NCI-H748 (cell line): ENCODE measurements around the gene ZBED4.

Source experiments
- DNase-seq: peaks from one replicate; lab custom pipeline; 2025; ENCODE audit not compliant: unreplicated experiment; lab: John Stamatoyannopoulos, UW

The ZBED4 gene

DNA sequence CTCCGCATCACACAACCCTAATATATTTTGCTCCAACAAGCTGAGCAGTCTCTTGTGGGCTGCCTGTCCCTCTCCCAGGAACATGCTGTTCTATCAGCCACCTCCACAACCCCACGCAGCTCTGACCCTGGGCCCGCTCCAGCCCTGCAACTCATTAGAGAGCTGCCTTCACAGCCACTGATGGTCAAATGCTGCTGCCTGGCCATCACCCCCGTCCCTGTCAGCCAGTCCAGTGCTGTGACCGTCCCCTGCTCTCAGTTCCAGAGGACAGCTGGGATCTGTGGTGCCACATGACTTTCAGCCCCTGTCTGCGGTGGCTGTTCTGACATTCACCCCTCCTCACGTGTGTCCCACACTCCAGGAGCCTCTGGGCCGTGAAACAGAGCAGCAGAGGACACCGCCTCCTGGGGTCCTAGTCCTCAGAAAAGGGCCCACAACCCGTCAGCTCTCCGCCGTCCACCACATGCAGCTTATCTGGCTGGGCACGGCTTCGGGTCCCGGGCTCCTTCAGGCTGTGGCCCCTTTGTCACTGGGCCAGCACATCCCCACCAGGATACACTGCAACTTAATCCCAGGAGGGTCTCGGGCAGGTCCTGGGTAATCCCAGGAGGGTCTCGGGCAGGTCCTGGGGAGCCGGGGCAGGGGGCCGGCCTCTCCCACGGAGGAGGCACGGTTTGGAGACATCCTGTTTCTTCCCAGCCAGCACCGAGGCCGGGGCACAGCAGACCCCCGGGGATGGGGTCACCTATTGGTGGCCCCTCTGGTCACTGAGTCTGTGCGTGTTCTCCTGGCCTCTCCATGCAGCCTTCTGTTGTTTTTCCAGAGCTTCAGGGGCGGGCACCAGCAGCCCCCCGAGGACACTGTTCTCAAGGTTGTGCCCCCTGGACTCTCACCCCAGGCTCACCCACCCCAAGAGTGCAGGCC, 79.9 kb downstream of the ZBED4 start:
- DNase-seq, result no peak

DNA sequence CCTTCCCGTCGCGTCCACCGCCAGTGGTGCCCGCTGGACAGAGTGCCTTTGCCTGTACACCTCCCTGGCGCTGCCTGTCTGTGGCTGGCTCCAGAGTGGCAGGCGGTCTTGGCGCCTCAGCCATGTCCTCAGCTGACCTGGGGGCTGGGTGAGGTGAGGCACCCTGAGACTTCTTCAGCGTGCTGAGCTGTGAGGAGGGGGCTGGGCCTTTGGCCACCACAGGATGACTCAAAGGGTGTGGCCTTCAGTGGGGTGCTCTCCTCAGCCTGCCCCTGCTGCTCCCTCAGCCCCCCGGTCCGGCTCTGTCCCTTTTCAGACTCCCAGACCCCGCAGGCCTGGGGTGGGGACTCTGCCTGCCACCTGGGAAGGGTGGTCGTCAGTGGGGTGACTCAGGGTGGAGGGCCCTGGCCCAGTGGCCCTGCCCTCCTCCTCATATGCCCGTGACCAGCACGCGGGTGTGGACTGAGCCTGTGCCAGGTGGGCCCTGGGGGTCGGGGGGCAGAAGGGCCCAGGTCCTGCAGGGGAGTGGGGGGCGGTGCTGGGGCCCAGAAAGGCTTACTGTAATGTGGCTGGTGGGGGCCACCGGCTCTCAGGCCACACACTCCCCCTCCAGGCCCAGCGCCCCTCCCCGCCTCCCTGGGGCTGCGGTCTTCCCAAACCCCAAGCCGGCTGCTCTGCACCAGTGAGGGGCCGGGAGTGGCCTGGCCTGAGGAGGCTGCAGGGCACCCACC, 80.7 kb downstream of the ZBED4 start:
- peak; percentile 28 for DNase-seq

DNA sequence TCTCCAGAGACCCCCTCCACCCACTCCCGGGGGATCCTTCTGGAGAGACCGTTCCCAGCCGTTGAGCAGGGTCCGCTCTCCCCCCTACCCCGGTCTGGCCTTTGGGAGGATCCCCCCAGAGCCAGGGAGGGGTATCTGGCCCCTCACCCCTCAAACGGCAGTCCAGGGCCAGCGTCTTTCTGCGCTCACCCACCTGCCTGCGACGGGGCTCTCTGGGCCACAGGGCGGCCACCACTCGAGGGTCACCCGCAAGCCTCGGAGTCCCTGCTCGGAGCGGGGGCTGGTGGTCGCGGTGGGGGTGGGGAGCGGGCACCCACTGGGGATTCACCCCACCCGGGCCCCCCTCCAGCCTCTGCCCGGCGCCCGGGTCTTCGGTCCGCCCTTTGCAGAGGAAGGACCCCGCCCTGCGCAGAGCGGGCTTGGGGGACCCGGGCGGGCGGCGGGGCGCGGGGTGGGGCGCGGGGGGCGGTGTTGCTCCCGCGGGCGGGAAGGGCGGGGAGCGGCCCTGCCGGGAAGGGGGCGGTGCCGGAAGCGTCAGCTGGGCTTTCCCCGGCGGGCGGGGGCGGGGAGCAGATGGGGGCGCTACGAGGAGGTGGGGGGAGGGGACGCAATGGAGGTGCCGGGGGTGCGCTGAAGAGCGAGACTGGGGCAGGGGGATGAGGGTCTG, 81.4 kb downstream of the ZBED4 start:
- DNase-seq, result peak; percentile 75

DNA sequence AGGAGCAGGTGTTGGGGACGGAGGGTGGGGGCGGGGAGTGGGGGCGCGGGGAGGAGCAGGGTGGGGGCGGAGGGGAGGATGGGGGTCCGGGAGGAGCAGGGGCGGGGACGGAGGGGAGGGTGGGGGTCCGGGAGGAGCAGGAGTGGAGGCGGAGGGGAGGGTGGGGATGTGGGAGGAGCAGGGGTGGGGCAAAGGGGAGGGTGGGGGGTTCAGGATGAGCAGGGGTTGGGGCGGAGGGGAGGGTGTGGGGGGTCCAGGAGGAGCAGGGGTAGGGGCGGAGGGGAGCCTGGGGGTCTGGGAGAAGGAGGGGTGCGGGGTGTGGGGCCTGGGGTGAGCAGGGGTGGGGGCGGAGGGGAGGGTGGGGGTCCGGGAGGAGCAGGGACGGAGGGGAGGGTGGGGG, 81.9 kb downstream of the ZBED4 start:
- peak; percentile 74 for DNase-seq

DNA sequence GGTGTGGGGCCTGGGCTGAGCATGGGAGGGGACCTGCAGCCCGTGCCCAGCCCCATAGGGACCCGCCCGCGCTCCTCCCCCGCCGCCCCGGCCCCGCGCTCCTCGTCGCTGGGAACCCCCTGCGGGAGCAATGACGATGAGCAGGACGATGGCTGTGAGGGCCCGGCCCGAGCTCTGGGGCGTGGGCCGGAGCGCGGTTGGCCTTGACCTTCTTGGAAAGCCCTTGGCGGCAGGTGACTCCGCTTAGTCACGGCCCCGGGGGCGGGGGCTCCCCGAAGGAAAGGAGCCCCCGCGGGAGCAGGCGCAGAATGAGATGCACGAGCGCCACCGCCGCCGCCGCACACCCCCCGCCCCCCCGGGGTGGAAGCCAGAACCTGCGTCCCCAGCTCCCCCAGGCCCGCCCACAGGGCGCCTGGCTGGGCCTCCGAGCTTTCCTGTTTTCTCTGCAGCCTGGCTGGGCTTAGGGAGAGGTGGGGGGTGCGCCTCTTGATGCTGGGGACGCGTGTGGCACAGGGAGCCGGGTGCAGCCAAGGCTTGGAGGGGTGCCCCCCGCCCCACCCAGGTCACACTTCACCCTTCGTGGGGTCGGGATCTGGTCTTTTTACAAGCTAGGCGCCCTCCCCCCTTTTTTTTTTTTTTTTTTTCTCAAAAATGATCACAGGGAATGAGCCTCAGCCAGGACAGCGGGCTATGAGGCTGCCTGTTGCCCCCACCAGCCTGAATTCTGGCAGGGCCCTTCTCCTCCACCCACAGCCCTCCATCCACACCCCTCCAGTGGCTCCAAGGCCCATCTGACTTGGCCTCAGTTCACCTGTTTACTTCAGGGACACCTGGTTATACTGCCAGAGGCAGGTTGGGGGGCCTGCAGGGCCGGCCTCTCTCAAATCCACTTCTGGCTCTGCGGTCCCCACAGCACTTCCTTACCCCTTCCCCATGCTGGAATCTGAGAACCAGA, 82.7 kb downstream of the ZBED4 start:
- peak; percentile 88 for DNase-seq

DNA sequence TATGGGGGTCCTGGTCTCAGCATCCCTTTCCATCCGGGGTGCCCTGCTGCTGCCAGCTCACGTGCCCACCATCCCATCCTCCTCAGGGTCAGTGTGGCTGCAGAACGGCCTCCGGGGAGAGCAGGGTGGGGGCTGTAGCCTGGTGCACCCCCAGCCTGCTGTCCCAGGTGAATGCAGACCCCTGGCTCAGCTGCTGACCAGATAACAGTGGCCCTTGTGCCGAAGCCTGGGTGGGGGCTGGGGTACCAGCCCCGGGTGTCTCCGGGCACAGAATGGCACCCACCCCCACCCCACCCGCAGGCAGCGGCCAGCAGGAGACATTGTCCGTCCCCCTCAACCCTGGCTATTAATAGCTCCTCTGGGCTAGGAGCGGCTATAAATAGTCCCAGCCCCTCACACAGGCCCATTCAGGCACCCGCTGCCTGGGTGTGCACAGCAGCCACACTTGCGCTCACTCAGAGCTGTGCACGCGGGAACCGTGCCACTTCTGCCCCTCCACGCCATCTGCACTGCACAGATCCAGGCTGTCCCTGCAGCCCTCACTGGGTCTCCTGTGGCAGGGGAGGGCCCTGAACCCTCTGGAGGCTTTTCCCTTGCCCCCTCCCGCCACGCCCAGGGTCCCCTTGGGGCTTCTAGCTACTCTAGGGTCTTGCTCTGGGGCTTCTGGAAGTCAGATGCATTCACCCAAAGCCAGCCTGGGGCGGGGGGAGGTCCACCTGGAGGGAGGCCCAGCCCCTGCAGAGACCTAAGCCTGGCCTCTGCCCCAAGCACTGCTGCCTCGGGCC, 83.5 kb downstream of the ZBED4 start:
- peak; percentile 52 for DNase-seq

DNA sequence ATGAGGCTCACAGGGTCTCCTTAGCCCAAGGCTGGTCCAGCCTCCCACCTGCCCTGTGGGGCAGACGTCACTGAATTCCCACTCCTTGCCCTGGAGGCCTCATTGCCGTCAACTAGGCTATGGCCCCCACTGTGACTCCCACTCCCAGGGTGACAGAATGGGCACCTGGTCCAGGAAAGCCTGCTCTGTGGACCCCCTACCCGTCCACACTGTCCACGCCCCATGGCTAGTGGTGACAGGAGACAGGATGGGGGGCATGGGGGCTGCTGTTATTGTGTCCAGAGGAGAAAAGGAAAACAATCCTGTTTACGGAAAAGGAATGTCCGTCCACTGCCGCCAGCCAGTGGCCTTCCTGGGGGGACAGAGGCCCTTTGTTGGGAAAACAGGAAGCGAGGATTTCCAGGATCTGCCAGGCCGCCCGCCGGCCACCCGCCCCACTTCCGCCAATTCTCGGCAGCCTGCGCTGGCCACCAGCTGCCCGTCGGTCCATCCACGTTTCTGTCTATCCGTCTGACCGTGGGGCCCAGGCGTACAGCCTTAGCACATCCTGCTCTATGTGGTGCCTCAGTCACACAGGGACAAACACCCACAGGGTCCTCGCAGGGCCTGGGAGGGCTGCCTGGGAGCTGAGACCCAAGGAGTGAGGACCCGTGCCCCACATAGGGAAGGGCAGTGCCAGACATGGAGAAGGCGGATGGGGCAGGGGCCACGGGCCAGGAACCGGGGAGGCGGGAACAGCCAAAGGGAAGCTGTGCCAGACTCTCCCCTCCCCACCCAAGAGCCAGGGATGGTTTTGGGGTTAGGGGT, 84.3 kb downstream of the ZBED4 start:
- no peak for DNase-seq

DNA sequence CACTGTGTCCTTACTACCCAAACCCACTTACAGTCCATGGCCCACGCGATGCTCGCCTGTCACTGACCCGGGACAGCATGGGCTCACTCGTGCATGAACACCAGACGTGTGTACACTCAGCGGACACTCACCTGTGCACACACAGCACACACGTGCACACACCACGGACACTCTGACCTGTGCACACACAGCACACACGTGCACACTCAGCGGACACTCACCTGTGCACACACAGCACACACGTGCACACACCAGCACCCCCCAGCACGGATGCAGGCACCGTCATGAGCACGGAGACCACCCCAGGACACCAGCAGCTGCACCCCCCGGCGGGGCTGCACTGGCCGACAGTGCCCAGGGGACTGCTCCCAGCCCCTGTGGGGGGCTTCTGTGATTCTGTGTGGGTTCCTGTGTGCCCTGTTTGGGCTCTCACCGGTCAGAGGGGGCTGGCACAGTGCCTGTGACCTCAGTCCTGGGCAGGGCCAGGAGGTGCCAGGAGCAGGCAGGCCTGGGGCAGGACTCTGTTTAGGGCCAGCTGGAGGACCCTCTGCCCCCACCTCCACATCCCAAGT, 85.0 kb downstream of the ZBED4 start:
- DNase-seq, result no peak
